ENCODE data around the gene NPPC. TPM values are rescaled to one million over a fixed set of nuclear protein-coding genes. Genes with fewer than 3 reads are reported as not detected.

NPPC gene
- total and polyA plus RNA-seq, 10 of the 15 experiments (the other 5 are each of a cell fraction or from before 2014, with no cell fraction given): 0.15 TPM; not detected in 9

- no peaks in the 10 kb centered on the region for H4K20me1 ChIP-seq (ENCODE audit: control insufficient read depth, insufficient read depth)
- intact Hi-C loops (cut with micrococcal nuclease; ENCODE audit: unreplicated experiment) (no loop called here), in situ Hi-C loops (cut with MboI) (loop anchor here (5.0 kb wide), 2 partner anchors 422 to 527 kb away; no protein-coding TSS in a partner anchor)
- ChIA-PET POLR2A (no interaction called here), CTCF (interaction anchor here (0.7 to 4.1 kb wide), 8 partner anchors 9 to 461 kb away, joined by 3 to 33 read pairs (median 4); no protein-coding TSS in a partner anchor), RAD21 (ENCODE audit: unreplicated experiment) (no interaction called here), SMC1A (ENCODE audit: uncharacterized antibody, unreplicated experiment) (interaction anchor here (1.1 to 2.5 kb wide), 3 partner anchors 238 to 388 kb away, joined by 3 to 7 read pairs (median 5); no protein-coding TSS in a partner anchor)
- no peaks in the 10 kb centered on the region for H3K36me3 ChIP-seq (ENCODE audit: control insufficient read depth in 2 of 2, insufficient read depth in 2 of 2, low read length in 1 of 2)
- no peak for DNase-seq (ENCODE audit: low read depth, low spot score)
- H3K79me2 ChIP-seq (ENCODE audit: control insufficient read depth, insufficient read depth, low read length): no peaks in the 10 kb centered on the region
- no peak overlapping the region for H3K9ac ChIP-seq (ENCODE audit: control insufficient read depth, insufficient read depth, low read length)
- WGBS (ENCODE audit: insufficient coverage, insufficient replicate concordance, low lambda C conversion rate, missing lambda C conversion rate): 28% methylated on average over 4 of the region's 4 CpGs
- no peaks in the 10 kb centered on the region for H3K4me1 ChIP-seq (ENCODE audit: control insufficient read depth, insufficient read depth, low read length)
- no peak overlapping the region for H3K4me3 ChIP-seq
- no peak for FAIRE-seq
- TF ChIP-seq SP1 (IDR thresholded peaks at IDR 0.05; ENCODE audit: low read depth, low read length) (no peak), PRDM15 (CRISPR knock-in tag; IDR thresholded peaks at IDR 0.05) (no peak), HSF1 (IDR thresholded peaks at IDR 0.05; ENCODE audit: low read depth, low read length) (no peak)
- H3K27me3 ChIP-seq (replicated peaks in 1 of 2; ENCODE audit: control insufficient read depth in 2 of 2, insufficient read depth in 2 of 2, low read length in 1 of 2): no peaks in the 10 kb centered on the region; a peak in 1 of 4 replicates
- no peak for ATAC-seq
- no peak overlapping the region for H3K27ac ChIP-seq (ENCODE audit: control insufficient read depth, insufficient read depth)
- H3K4me2 ChIP-seq (ENCODE audit: control insufficient read depth, insufficient read depth): no peak overlapping the region
- no TSS peak for BruUV-seq (replicated peaks)
- H3K9me3 ChIP-seq (replicated peaks; ENCODE audit: control insufficient read depth, insufficient read depth, low read length): no peaks in the 10 kb centered on the region
- H2AFZ ChIP-seq (ENCODE audit: control insufficient read depth, low read depth, low read length): no peak overlapping the region
Measured at GRCh38 chr2:231905026-231905425, 21.2 kb downstream of the NPPC start.
